DLD1 (cell line): ENCODE results near the gene PLCG2.
"Not testable (repeated sequence)": the region's sequence is repeated elsewhere in the genome, so short reads cannot be mapped to it uniquely, and the experiment has no call there.

Source experiments
- in situ Hi-C: cut with HindIII; loops from 2 replicates; pipeline ENCODE4 v1.10.0; 2017; ENCODE audit warnings: low sequenced_read_pairs

PLCG2 gene

DNA sequence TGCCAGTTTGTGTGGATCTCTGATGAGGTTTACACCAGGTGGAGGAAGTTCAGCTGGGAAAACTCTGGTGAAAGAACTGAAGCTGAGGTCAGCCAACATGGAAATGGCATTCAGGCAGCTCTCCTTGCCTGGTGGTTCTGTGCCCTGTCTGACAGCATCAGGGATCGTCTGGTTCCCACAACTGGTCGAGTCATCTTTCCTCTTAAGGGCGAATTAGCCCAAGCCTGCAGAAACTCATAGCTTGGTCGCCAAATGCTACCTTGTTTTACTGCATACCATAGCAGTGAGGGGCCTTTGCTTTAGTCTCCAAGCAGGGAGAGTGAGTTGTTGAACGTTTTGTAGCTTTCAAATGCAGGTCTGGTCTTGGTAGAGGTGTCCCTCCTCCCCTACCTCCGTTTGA lies 7.2 kb downstream of the PLCG2 start:
- in situ Hi-C loops: no loop called here

DNA sequence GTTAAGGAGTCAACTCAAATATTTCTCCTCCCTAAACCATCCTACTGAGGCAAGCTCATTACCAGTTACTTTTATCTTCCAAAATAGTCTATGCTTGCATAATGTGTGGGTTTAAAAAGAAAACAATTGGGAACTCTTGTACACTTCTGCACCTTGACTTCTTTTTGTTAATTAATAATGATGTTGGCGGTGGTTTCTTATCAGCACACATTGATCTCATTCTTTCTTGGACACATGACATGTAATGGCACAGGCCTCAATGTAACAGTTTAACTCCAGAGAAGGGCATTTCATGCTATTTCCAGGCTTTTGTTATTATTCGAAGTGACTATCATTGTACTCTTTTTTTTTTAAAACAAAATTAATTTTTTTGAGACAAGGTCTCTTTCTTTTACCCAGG lies 7.8 kb downstream of the PLCG2 start:
- in situ Hi-C loops: no loop called here

DNA sequence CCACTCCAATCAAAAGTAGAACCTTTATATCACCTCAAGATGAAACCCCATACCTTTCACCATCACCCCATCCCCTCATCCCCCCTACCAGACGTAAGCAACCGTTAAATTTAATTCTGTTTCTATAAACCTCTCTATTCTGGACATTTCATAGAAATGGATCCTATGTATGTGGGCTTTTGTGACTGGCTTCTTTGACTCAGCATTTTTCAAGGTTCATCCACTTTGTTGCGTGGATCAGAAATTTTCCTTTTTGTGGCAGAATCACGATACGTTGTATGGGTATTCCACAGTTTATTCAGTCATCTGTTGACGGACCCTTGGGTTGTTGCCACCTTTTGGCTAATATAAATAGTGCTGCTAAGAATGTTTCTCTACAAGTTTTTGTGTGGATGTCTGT lies 8.6 kb downstream of the PLCG2 start:
- in situ Hi-C loops: no loop called here

DNA sequence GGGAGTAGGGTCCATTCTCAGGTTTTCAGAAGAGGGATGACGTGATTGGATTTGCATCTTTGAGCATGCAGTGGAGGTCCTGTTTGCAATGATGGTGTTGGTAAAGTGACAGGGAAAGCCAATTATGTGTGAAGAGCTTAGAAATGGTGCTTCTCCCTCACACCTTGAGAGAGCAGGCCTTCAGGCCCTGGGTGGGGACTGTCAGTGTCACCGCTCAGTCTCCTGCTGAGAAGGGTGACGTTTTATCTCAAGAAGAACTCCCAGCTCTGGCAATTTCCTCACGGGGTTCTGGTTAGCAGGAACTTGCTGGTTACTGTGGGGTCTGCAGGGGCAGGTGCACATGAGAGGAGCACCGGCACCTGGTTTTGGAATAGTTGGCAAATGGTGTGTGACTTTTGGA lies 11.2 kb downstream of the PLCG2 start:
- in situ Hi-C loops: no loop called here

DNA sequence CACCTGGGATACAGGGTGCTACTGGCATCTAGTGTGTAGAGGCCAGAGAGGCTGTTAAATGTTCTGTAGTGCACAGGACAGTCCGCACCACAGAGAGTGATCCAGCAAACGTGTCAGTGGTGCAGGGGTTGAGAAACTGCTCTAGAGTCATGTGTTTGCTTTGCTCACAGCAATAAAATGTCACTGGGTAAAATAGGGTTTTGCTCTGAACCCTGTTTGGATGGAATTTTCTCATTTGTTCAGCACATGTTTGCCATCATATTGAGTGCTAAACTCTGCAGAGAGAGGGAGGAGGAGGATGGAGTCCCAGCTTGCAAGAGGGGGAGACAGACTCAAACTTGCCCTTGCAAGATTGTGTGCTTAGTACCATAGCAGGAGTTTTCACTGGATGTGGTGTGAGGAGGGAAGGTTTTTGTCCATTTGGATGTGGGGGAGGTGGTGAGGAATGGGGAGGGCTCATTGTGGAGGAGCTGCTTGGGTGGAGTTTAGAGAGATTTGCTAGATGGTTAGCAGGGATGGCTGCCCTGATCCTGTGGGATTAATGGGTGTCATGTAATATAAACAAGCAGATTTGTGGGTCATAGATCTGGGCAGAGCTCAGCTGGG lies 11.8 kb downstream of the PLCG2 start:
- in situ Hi-C loops: no loop called here

DNA sequence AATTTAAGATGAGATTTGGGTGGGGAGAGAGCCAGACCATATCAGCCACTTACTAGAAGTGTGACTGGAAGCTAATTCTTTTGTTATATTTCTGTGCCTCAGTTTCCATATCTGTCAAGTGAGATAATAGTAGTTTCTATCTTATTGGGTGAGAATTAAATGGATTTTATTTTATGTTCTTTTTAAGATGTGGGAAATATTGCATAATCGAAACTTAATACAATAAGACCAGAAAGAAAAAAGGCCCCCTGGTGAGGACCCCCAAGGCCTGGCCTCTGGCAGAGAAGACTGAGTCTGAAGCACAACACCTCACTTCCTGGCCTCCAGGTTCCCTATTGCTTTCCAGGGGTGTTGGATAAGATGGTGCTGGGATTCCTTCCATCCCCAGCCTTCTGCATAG lies 13.7 kb downstream of the PLCG2 start:
- in situ Hi-C loops: no loop called here

DNA sequence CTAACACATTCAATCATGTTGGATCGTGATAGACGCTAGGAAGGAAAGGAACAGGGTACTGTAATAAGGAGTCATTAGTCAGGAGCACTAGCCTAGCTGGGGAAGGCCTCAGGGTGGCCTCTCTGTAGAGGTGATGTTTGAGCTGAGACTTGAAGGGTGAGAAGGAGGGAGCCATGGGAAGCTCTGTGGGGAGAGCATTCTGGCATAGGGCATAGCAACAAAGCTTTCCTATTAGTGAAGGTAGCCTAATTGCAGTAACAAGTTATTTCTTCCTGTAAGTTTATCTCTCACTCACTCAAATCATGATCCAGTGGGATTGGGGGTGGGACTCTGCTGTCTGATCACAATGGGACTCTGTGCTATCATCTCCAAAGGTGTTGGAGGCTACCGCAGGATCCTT lies 16.1 kb downstream of the PLCG2 start:
- in situ Hi-C loops: no loop called here

DNA sequence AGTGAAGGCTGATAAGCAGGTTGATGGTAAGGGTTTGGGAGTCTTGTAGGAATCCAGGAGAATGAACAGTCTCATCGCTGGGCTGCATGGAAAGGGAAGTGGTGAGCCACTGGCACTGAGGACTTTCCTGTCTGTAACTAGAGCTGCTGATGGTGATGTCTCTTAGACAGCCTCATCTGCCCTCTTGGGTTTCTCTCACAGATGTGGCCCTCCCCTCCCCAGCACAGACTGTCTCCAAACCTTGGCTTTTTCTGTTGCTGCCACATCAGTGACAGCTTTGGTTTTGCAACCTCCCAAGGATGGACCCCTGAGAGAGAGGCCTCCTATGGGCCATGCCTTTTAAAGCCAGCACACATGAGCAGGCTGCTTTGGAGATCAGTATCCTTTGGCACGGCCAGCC lies 16.9 kb downstream of the PLCG2 start:
- in situ Hi-C loops: no loop called here

DNA sequence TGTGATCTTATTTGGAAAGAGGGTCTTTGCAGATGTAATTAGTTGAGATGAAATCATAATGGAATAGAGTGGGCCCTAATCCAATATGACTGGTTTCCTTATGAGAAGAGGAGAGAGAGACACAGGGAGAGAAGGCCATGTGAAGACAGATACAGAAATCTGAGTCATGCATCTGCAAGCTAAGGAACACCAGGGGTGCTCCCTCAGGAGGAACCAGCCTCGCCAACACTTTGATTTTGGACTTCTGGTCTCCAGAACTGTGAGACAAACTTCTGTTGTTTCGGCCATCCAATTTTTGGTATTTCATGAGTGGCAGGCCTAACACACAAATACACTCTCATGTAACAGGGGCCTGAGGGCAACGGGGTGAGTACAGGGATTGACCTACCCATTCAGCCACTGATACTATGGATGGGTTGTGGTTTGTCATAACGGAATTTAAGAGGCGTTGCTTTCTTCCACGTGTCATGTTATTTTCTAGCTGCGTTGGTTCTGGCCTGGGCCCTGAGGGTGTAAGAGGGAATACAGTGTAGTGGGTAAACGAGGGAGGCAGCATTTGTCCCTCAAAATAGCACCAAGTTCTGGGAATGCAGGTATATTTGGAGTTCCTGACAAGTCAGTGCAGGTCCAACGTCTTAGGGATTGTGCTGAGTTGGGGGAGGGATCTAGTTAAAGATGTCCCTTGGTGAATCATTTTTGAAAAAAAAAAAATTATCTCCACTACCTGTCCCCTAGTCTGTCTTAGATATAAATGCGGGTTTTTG lies 17.7 kb downstream of the PLCG2 start:
- in situ Hi-C loops: no loop called here

DNA sequence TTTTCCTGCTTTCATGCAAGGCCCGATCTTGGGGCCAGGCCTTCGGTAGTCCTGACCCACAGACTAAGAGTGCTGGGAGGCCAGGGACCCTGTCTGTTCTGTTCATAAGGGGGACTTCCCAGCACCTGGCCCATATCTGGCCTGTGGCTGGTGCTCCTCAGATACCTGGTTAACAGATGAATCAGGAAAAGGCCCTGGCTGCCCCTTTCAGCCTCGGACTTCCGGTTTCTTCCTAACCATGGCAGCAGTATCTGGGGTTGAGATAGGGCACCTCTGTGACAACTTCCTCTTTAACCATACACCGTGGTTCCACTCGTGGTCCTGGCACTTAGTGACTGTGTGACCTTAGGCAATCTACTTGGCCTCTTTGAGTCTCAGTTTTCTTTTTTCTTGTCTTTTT lies 18.4 kb downstream of the PLCG2 start:
- in situ Hi-C loops: no loop called here

DNA sequence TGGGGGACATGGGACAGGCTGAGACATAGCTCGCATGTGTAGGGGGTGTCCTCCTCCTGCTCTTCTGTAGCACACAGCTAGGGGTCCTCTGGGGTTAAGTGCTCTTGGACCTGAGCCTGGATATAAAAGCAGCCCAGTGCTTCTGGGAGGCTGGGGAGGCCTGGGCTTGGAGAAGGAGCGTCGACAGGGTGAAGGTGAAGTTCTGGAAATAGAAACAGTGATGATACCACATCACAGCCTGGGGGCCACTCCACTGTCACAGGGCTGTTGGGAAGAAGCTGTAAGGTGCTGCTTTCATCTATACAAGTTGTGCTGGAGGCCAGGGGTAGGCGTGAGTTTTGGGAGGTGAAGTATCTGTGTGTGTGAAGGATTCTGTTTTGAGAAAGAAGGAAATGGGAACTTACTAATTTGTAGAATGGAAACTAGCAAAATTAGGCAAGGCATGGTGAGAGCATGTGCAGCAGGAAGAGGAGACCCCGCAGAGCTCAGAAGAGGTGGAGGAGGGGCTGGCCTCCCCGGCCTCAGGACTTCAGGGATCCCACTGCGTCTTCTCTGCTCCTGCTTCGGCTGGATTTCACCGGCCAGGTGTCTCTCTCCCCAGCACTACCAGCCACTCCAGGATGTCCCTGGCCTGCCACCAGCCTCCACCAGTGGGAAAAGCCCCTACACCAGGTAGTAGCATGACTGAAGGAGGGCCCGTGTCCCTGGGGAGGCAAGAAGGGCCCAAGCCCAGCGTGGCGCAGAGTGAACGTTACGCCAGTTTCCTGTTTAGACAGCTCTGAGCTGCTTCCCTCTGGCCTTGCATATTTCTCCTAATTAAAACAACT lies 19.4 kb downstream of the PLCG2 start:
- in situ Hi-C loops: no loop called here

DNA sequence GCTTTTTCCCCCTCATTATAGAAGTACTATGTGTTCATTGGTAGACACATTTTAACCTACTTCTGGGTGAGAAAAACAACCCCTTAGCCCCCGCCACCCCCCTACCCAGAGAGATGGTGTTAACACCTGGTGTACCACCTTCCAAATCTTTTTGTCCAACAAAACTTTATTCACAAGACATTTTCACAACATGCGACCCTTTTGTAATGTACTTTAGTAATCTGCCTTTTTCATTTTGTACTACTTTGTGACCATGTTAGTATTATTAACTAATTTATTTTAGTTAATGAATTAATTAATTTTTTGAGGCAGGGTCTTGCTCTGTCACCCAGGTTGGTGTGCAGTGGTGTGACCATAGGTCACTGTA lies 20.0 kb downstream of the PLCG2 start:
- in situ Hi-C loops: no loop called here

DNA sequence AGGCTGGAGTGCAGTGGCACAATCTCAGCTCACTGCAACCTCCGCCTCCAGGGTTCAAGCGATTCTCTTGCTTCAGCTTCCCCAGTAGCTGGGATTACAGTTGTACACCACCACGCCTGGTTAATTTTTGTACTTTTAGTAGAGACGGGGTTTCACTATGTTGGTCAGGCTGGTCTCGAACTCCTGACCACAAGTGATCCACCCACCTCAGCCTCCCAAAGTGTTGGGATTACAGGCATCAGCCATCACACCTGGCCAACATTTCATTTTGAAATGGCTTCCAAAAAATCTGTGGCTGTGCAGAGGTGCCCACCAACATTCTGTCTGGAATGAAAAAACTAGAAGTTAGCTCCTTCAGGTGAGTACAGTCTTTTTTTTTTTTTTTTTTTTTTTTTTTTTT lies 22.6 kb downstream of the PLCG2 start:
- in situ Hi-C loops: not testable (repeated sequence)

DNA sequence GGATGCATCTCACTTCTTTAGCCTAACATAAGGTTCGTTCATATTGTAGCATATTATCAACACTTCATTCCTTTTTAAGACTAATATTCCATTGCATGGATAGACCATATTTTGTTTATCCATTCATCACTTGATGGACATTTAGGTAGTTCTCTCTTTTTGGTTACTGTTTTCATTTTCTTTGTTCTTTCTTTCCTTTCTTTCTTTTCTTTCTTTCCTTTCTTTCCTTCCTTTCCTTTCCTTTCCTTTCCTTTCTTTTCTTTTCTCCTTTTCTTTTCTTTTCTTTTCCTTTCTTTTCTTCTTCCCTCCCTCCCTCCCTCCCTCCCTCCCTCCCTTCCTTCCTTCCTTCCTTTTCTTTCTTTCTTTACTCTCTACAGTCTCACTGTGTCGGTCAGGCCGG lies 24.2 kb downstream of the PLCG2 start:
- in situ Hi-C loops: no loop called here

DNA sequence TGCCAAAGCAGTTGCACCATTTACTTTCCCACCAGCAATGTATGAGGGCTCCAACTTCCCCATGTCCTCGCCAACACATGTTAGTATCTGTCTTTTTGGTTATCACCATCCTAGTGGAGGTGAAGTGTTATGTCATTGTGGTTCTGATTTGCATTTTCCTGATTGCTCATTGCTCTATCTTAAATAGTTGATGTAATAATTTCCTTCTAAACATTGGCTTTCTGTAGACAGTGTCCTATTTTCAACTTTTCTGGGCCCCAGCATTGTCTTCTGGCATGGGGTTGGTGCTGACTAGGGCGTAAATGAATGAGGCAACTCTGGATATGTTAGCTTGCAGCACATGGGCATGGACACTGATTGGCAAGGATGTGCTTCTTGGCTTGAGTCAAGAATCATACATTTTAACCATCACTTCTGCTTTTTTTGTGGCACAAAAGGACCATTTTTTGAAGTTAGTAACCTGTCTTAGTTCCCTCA lies 25.1 kb downstream of the PLCG2 start:
- in situ Hi-C loops: no loop called here

DNA sequence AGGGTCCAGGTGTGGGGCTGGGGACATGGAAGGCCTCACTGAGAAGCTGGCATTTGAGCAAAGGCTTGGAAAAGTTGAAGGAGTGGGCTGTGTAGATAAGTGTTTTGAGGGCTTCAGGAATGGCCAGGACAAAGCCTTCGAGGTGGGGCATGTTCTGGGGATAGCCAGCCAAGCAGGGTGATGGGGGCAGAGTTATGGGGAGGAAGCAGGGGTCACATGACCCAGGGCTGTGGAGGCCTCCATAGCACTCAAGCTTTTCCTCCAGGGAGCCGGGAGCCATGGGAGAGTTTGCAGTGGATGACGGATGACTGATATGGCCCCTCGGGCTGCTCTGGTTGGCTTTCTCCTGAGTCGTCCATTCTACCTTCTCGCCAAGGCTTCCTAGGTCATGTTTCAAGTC lies 27.6 kb downstream of the PLCG2 start:
- in situ Hi-C loops: no loop called here

DNA sequence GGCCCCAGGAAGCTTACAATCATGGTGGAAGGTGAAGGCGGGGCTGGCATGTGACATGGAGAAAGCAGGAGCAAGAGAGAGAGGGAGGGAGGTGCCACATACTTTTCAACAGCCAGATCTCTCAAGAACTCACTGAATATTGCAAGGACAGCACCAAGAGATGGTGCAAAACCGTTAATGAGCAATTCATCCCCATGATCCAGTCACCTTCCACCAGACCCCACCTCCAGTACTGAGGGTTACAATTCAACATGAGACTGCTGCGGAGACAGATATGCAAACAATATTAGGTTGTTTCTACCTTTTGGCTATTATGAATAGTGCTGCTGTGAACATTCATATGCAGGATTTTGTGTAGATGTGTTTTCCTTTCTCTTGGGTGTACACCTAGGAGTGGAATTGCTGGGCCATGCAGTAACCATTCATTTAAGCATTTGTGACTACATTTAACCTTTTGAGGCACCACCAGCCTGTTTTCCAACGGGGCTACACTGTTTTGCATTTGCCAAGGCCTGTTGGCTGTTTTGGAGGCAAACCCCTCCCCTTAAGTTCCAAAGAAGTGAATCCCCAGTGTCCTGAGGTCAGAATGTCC lies 28.8 kb downstream of the PLCG2 start:
- in situ Hi-C loops: no loop called here

DNA sequence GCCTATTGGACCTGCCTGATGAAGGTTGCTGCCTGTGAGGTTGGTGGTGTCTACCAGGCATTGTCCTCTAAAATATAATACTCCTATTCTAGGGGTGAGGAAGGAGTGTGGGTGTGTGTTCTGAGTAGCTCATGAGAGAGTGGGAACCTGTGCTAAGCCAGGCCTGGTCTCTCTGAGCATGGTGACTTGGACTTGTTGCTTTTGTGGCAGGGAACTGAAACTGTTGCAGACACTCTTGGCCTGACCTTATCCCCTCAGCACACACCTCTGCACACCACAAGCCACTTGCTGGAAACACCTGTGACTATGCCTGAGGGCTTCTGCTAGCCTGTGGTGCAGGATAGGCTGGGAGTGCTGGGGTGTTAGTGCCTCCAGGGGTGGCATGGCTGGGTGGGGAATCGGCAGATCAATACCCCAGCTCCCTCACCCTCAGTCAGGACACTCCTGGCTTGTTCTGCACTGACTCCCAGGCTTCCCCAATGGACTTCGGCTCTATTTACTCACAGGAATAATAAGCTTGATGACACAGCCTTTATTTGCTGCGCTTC lies 29.9 kb downstream of the PLCG2 start:
- in situ Hi-C loops: no loop called here

DNA sequence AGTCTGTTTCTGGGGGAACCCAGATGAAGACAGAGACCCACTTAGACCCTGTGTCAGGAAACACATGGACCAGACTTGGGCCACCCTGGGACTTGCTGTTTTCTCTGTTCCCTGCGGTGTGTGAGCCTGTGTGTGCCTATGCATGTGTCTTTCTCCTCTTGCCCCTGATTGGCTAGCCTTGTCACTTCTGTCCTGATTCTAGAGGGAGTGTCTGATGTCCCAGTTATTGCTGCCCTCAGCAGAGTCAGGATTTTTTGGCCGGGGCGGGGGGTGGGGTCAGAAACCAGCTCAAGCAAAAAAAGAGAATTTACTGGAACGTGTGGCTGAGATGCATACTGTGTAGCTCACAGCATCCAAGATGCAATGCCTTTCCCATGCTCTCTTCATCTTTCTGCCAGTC lies 30.5 kb downstream of the PLCG2 start:
- in situ Hi-C loops: no loop called here

DNA sequence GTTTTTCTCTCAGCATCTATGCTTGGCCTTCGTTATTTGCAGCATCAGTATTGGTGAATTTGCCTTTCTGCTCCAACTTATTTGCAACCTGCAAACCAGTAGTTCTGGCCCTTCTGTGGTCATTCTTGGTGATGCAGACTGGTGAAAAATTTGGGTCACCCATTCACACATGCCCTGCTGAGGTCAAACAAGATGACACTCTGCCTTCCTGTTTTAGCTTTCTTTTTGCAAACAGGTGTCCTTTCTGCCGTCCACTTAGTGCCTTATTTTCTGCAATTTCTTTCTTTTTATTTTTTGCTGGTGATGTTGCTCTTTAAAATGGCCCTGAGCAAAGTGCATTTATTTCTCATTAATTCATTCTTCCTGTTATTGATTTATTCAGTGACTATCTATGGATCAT lies 31.3 kb downstream of the PLCG2 start:
- in situ Hi-C loops: no loop called here

DNA sequence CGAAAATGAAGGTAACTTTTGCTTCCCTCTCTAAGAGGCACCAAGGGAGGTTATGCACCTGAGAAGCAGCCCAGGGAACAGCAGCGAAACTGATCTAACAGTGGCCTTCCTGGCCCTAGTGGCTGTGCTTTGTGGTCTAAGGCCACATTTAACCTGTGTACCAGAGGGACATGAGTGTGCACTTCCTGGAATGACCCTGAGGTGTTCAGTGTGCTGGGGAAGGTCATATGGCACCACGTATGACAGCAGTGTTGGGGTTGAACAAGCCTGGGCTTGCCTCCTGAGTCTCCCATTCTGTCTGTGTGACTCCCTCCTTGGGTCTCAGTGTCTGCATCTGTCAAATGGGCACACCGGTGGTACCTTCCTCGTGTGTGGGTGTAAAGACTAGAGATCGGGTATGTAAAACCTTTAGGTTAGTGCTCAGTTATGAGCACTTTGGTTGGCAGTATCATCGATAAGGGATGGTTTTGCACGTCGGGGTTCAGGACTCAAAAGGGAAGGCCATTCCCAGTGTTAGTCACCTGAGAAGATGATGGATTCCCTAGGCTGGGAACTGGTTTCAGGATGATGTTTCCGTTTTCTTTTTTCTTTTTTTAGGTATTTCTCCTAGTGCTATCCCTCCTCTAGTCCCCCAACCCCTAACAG lies 31.9 kb downstream of the PLCG2 start:
- in situ Hi-C loops: no loop called here
